ENCODE data around the gene BCL2L2.
A peak's percentile ranks its signal among the peaks of the same experiment; 100 is the strongest.

Gene BCL2L2

DNA sequence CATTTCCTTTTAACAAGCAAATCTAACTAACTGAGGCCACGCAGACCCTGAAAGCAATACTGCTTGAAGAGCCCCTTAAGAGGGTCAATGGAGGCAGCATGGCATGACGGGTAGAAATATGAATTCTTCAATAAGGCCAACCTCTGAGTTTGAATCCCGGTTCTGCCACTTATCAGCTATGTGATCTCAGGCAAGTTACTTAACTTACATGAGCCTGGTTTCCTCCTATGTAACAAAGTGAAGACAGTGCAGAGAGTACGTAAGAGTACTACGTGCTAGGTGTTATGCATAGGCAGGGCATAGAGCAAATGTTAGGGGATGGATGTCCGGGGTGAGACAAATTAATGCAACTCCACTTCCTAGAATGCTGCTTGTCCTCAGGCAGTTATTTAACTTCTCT, 25.4 kb upstream of the BCL2L2 start:
- no peak overlapping the region for H3K4me3 ChIP-seq (ENCODE audit: low read depth, low read length)
- DNase-seq (ENCODE audit: low read depth): no peak
- TF ChIP-seq, protein P1, sequence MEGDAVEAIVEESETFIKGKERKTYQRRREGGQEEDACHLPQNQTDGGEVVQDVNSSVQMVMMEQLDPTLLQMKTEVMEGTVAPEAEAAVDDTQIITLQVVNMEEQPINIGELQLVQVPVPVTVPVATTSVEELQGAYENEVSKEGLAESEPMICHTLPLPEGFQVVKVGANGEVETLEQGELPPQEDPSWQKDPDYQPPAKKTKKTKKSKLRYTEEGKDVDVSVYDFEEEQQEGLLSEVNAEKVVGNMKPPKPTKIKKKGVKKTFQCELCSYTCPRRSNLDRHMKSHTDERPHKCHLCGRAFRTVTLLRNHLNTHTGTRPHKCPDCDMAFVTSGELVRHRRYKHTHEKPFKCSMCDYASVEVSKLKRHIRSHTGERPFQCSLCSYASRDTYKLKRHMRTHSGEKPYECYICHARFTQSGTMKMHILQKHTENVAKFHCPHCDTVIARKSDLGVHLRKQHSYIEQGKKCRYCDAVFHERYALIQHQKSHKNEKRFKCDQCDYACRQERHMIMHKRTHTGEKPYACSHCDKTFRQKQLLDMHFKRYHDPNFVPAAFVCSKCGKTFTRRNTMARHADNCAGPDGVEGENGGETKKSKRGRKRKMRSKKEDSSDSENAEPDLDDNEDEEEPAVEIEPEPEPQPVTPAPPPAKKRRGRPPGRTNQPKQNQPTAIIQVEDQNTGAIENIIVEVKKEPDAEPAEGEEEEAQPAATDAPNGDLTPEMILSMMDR (conservative IDR thresholded peaks at IDR 0.05; ENCODE audit: low read depth, low read length): no peak

DNA sequence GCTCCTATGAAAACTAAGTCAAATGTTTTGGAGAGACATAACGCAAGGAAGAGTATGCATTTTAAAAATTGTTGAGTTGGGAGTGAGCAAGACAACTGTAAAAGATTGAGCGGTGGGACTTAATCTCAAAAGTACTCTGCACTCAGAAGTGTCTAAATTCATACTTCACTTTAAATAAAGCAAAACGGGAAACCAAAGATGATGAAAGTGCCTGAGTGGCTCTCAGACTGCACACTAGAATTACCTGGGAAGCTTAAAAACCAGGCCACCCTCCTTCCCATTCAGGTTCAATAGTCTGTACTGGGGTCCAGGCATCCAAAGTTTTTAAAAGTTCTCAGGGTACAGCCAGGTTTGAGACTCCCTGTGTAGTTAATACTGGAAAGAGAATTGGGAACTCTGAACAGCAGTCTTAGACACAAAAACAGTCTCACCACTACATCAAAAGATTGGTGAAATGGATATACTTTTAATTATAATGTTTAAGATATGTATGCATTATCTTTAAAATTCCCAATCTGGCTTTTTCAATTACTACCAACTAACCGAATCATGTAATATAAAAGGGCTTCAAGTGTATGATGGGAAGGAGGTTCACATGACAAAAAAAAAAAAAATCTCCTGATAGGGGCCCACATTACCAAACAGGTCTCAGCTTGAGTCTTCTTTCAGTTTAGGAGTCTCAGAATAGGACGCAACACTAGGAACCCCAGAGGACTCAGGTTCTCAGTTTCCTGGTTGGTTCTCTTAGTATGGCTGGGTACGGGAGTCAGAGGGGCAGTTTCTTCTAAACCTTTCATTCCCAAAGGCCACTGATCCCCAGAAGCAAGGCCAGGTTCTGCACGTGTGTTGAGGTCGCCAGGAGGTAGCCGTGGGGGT, 21.7 kb upstream of the BCL2L2 start:
- TF ChIP-seq, protein P1 (conservative IDR thresholded peaks at IDR 0.05; ENCODE audit: low read depth, low read length): no peak
- peak overlapping the region; percentile 80 for H3K4me3 ChIP-seq (ENCODE audit: low read depth, low read length)
- peak; percentile 53 for DNase-seq (ENCODE audit: low read depth)

DNA sequence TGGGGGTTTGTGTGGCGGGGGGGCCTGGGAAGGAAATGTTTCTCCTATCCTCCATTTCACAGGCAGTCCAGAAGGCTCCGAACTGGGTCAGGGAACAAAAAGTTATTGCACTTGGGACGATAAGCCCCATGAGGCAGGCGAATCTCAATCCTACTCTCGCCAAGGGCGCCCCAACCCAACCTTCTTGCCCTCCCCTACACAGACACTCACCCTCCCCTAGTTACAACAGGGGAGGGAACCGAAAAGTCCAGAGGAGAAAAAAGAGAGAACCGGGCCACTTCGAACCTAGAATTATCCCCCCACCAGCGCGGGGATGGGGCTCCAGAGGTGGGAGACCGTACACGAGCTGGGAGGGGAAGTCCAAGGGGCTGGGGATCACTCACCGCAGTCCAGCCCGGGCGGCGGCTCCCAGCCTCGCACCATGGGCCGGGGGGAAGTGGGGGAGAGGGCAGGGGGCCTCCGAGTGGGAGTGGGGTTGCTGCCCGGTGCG, 21.1 kb upstream of the BCL2L2 start:
- no peak for DNase-seq (ENCODE audit: low read depth)
- peak overlapping the region; percentile 80 for H3K4me3 ChIP-seq (ENCODE audit: low read depth, low read length)
- TF ChIP-seq, protein P1 (conservative IDR thresholded peaks at IDR 0.05; ENCODE audit: low read depth, low read length): no peak

DNA sequence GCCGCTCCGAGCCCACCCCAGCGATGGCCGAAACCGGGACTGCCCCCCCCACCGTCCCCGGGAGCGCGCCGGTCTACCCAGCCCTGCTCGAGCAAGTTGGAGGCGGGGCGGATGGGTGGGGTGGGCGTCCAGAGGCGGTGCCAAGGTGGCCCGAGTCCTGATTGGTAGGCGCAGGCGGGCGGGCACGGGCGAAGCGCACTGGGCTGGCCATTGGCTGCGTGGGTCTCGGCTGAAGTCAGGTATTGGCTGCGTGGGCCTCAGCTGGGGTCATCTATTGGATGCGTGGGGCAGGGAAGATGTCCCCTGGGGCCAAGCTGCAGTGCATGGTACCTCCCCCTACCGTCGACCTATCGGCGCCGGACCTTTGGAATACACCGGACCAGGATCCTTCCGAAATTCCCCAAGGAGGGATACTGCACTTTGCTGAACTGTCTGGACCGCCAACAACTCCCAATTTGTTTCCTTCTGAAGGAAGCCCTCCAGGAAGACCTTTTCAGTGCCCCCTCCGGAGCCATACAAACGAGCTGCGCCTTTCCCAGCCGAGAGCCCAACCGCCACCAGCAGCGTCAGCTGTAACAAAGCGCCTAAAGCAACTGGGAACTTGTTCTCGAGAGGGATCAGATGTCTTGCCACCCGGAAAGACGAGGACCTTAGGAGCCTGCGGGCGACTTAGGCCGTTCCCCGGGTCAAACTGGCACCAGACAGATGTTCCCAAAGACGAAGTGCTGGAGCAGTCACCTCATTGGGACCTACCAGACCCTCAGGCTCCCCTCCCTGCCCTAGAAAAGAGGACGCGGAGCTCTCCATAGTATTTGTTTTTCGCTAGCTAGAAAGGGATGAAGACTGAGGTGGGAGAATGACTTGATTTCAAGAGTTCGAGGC, 20.4 kb upstream of the BCL2L2 start, which contains the start of gene HOMEZ:
Gene HOMEZ, minus strand, starts transcription at position 113 of the 882 bp plus-strand sequence. CDS start 180 bp downstream, outside the sequence.
- TF ChIP-seq, protein P1 (conservative IDR thresholded peaks at IDR 0.05; ENCODE audit: low read depth, low read length): no peak
- DNase-seq (ENCODE audit: low read depth): peak; percentile 99
- H3K4me3 ChIP-seq (ENCODE audit: low read depth, low read length): peak within 1 kb of the TSS; percentile 80

DNA sequence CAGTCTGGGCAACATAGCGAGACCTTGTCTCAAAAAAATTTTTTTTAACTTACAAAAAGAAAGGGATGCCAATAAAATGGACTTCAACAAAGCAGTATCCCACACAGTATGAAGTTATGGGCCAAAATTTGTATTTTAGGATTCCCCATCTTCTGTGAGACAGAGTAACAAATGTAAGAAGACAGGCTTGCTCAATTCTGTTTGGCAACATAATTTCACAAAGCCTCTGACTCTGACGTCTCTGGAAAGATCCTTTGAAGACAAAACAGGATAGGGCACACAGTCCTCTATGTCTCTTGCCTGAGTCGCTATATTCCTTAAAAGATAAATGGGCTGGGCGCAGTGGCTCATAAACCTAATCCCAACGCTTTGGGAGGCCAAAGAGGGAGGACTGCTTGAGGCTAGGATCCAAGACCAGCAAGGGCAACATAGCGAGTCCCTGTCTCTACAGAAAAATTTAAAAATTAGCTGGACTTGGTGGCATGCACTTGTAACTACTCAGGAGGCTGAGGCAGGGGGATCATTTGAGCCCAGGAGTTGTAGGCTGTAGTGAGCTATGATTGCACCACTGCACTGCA, 19.6 kb upstream of the BCL2L2 start:
- H3K4me3 ChIP-seq (ENCODE audit: low read depth, low read length): peak overlapping the region; percentile 80
- TF ChIP-seq, protein P1 (conservative IDR thresholded peaks at IDR 0.05; ENCODE audit: low read depth, low read length): no peak
- peak; percentile 24 for DNase-seq (ENCODE audit: low read depth)

DNA sequence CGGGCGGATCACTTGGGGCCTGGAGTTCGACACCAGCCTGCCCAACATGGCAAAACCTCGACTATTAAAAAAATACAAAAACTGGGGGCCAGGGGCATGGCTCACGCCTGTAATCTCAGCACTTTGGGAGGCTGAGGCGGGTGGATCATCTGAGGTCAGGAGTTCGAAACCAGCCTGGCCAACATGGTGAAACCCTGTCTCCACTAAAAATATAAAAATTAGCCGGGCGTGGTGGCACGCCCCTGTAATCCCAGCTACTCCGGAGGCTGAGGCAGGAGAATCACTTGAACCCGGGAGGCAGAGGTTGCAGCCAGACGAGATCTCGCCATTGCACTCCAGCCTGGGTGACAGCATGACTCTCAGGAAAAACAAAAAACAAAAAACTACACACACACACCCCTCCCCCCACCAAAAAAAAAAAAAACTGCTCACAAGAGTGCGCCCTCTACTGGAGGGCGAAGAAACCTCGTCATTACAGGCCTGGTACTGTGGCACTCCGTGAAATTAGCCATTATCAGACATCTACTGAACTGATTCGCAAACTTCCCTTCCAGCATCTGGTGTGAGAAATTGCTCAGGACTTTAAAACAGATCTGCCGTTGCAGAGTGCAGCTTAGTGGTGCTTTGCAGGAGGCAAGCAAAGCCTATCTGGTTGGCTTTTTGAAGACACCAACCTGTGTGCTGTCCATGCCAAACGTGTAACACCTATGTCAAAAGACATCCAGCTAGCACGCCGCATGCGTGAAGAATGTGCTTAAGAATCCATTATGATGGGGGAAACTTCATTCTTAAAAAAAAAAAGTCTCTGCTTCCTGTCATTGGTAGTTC, 11.7 kb upstream of the BCL2L2 start:
- TF ChIP-seq, protein P1 (conservative IDR thresholded peaks at IDR 0.05; ENCODE audit: low read depth, low read length): peak; percentile 90
- DNase-seq (ENCODE audit: low read depth): peak; percentile 66

More for the DNA sequence above, 11.7 kb upstream of the BCL2L2 start:
- H3K4me3 ChIP-seq (ENCODE audit: low read depth, low read length): no peak overlapping the region

Data from choroid plexus epithelial cell (primary cell).